NCI-H345 treated with DMSO at 0.1 percent for 48 hours (cell line): ENCODE results near the gene PAFAH2.

ENCODE experiments used
- DNase-seq: peaks from one replicate; lab custom pipeline; 2025; ENCODE audit not compliant: unreplicated experiment; lab: John Stamatoyannopoulos, UW

The PAFAH2 gene

GRCh38 chr1:26015358-26015757 lies 17.5 kb upstream of the PAFAH2 start:
- DNase-seq = no peak

DNA sequence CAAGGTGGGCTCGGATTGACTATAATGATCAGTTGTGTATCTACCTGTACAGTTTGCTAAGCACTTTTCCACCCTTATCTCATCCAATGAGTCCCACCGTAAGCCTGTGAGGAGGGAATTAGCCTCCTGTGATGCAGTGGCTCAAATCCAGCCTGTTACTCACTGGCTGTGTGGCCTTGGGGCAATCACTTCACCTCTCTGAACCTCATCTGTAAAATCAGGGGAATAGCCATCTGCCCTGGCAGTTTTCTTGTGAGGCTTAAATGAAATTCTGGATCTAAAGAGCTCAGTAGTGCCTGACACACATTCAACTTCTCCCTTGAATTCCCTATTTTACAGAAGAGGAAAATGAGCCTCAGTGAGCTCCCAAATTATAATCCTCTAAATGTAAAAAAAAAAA lies 16.3 kb upstream of the PAFAH2 start:
- DNase-seq = no peak

DNA sequence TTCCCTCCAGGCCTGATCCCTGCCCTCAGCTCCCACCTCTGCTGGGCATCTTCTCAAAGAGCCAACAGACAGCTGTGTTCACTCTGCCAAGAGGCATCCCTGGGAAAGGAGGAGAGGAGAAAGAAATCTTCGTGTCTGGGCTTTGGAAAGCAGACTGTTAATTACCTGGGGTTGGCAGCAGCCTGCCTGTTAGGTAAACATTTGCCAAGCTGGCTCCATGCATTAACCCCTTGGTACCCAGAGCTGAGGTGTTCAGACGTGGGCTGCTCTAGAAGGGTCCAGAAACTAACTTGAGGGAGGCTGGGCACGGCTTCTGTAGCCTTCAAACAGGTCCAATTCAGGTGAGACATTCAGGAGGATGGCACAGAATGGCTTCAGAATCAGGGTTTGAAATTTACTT lies 15.0 kb upstream of the PAFAH2 start:
- DNase-seq = no peak

DNA sequence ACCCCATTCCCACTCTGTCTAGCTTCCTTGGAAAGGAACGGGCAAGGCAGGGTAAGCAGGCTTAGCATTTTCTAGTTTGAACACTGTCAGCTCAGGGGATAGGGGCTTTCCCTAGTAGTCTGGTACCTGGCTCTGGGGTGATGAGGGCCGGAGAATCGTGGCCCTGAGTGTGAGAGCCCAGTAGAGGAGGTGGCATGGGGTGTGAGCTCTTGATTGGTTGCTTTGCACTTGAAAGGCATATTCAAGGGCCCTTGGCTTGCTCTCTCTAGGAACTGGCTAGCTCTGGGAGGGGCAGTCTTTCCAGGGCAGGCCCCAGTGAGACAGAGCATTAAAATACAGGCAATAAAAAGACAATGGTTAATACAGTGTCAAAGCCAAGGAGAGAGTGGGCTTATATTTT lies 13.0 kb upstream of the PAFAH2 start:
- no peak for DNase-seq

DNA sequence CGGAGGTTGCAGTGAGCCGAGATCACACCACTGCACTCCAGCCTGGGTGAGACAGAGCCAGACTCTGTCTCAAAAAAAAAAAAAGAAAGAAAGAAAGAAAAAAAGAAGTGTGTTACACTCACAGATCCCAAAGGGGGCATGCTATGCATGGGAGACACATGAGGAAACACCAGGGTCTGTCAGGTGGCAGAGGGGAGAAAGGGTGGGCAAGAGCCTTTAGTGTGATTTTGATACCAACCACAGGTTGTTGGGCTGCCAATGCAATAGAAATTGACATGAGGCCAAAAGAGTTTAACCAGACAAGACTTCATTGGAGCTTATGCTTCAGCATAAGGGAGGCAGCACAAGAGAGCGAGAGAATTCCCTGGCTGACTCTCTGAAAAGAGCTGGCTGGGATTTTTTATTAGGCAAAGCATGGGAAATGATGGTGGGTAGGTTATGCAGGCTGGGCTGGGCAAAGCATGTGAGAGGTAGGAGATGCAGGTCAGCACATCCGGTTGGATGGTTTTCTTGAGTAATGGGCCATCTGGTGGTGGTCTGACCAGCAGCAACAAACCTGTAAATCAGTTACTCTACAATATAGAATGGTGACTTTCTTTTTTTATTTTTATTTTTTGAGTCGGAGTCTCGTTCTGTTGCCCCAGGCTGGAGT lies 12.1 kb upstream of the PAFAH2 start:
- no peak for DNase-seq

DNA sequence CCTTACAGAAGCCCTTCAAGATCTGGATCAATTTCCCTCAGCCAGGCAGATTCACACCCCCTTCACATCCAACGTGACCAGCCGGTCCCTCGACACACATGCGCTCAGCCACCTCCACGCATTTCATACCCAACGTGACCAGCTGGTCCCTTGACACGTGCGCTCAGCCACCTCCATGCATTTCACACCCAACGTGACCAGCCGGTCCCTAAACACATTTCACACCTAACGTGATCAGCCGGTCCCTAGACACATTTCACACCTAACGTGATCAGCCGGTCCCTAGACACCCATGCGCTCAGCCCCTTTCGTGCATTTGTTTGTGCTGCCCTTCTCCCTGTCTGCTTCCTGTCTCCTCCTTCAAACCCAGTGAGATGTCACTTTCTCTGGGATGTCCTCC lies 8.8 kb upstream of the PAFAH2 start:
- no peak for DNase-seq

DNA sequence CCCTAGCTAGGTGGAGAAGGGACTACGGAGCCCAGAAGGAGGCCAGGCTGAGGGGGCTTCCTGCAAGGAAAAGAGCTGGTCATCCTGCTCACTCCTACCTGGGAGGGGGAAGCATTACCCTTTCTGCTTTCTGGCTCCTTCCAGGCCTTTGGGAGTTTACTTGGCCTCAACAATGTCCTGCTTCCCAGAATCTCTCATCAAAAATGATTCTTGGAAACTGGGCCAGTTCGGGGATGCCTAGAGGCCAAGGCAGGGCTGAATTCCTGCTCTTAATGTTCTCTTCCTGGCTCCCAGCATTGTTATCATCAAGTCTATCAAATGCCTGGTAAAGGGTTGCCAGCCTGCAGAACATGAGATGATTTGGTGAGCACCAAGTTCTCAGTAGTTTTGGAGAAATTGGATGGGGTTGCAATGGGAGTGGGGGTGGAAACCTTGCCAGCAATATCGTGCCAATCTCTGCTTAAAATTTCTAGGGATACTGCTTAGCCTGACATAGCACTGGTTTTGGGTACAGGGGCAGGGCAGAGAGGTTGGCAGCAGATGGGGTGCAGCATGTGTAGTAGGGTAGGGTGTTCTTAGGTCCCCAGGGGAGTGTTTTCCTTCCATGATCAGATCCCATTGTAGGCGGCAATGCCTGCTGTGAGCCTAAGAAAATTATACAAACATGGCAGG lies 7.7 kb upstream of the PAFAH2 start:
- DNase-seq = no peak

DNA sequence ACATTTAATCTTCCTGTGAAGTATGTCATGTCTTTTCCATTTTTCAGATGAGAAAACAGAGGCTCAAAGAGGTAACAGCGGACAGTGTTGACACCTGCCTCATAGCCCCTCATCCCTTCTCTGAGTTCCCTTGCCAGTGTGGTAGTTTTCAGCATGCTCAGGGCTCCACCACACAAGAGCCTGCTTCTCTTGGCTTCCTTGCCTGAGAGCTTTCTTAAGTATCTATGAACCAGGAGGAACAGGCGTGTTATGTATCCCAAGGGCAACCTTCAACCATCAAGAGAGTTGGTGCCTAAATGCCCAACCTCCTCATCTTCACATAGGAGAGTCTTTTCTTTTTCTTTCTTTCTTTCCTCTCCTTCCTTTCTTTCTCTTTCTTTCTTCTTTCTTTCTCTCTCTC lies 5.9 kb upstream of the PAFAH2 start:
- DNase-seq = no peak

DNA sequence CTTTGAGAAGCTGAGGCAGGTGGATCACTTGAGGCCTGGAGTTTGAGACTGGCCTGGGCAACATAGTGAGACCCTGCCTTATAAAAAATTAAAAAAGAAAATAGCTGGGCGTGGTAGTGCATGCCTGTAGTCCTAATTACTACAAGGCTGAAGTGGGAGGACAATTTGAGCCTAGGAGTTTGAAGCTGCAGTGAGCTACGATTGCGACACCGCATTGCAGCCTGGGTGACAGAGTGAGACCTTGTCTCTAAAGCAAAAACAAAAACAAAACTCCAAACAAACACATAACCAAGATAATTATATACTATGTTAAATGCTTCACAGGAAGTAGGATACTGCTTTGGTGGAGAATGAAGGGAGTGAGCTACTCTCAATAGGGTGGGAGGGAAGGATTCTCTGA lies 5.4 kb upstream of the PAFAH2 start:
- no peak for DNase-seq

DNA sequence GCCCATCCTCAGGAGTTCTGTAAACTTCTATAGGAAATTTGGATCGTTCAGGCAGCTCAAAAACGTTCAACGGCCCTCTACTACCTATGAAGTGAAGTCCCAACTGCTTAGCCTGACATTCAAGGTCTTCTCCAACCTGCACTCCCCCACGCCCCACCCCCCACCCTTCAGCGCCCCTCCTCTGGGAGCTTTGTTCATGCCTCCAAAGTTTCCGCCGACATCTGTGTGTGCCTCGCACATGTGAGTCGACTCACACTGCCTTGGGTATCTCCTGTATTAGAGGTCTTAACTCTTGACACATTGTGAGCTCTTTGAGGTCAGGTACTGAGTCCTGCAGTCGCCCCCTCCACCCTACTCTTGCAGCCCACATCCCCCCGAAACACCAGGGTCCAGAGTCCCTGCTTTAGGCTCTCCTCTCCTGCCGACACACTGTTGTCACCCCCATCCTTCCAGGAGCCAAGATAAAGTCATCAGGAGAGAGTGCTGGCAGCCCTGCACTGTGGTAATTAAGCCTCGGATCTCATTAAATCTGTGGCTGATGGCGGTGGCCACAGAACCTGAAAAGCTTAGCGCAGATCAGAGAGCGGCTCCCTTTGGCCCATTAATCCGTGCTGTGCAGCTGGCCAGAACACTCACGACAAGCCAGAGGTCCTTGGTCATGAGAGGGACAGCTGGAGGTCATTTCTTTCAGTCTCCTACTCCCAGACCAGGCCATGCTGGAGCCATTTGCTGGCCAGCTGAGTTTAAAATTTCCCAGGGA lies 1.4 kb upstream of the PAFAH2 start:
- no peak for DNase-seq

DNA sequence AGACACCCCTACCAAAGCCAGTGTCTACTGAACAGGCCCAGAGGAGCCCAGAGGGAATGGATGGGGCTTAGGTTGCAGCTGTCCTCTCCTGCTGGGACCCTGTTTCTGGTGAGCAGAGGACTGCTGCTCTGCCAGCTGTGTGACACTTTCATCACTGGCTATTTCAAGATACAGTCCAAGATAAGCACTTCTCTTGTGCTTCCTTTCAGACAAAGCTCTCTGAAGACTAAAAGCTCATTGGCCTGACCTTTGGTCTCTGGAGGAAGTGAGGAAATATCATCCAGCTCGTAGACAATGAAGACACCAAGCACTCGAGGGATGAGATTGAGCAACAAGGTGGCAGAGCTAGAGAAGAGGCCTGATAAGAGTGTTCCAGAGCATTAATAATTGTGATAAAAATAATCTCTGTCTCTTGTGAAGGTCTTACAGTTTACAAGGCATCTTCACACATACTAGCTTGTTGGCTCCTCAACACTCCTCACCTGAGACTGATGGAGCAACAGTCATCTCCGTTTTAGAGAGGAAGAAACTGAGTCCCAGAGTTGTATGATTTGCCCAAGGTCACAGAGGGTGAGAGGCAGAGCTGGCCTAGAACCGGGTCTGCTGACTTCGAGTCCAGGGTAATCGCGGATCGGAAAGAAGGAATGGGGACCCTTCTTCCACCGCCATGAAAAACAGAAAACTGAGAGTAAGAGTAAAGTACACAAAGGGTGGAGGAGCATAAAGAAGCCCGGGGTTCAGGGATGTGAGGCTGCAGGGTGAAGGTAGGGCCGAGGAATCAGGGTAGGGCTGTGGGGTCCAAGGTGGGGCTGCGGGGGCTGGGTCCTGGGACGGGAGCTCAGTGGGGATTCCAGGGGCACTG lies 666 bp downstream of the PAFAH2 start:
- no peak for DNase-seq

GRCh38 chr1:25994402-25995150 lies 3.3 kb downstream of the PAFAH2 start:
- DNase-seq = no peak

- DNase-seq = no peak
Observed at GRCh38 chr1:25993197-25993951, 4.5 kb downstream of the PAFAH2 start.

GRCh38 chr1:25992689-25993171 lies 5.1 kb downstream of the PAFAH2 start:
- DNase-seq = no peak

- DNase-seq = no peak
Observed at GRCh38 chr1:25991937-25992688, 5.8 kb downstream of the PAFAH2 start.

GRCh38 chr1:25990702-25991395 lies 7.0 kb downstream of the PAFAH2 start:
- DNase-seq = no peak

GRCh38 chr1:25990251-25990650 lies 7.6 kb downstream of the PAFAH2 start:
- no peak for DNase-seq

DNA sequence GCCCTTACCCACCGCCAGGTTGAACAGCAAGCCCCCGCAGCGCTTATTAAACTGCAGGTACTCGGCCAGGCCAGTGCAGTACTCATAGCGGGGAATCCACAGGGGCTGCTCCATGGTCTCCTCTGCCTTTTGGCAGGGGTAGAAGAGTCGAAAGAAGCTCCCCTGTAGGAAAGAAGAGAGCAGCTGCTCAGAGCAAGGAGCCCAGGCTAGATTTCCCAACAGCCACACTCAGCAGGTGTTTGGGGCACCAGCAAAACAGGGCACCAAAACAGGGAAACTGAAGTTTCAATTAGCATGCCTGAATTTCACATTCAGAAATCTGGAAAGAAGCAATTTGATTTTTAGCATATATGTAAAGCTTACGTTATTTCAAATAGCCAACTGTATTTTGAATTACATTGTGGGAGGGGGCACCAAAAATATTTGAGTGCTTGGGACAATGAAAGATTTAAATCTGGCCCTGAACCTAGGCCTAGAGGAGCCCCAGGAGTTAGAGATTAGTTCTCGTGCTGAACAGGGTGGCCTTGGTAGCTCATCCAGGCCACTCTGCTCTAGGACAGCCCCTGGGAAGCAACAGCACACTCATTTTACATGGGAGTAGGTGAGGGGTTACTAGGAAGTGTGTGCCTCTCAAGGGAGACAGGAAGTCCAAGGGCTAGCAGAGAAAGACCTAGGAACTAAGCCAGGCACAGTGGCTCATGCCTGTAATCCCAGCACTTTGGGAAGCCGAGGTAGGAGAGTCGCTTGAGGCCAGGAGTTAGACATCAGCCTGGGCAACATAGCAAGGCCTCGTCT lies 8.2 kb downstream of the PAFAH2 start:
- DNase-seq = no peak
